ENCODE data around the gene FPGS.

FPGS gene

GRCh38 chr9:127847178-127847510 lies 44.5 kb downstream of the FPGS start:
- H3K36me3 ChIP-seq (ENCODE audit: control insufficient read depth in 5 of 5, insufficient read depth in 5 of 5, low read length in 5 of 5) = peaks cover 0 to 31% (median 11%) of the 10 kb centered on the region in 5 donors
- peaks cover 3 to 78% (median 35%) of the 10 kb centered on the region in 5 donors for H3K4me1 ChIP-seq (ENCODE audit: control insufficient read depth in 5 of 5, insufficient read depth in 5 of 5, low read length in 5 of 5)
- peak overlapping the region in 4 of 5 donors; percentile 20 to 55 (median 53) for H3K4me3 ChIP-seq (ENCODE audit: low read depth in 1 of 5, low read length in 5 of 5)
- H3K9me3 ChIP-seq (ENCODE audit: control insufficient read depth in 5 of 5, low read length in 5 of 5) = peaks cover 0 to 8% (median 7%) of the 10 kb centered on the region in 5 donors
- H3K27me3 ChIP-seq (ENCODE audit: control insufficient read depth in 5 of 5, insufficient read depth in 4 of 5, low read length in 5 of 5) = no peaks in the 10 kb centered on the region
- peak overlapping the region; percentile 86 for H3K27ac ChIP-seq (ENCODE audit: low read depth, low read length)
- H3K9ac ChIP-seq (ENCODE audit: low read length in 5 of 5) = peak overlapping the region in 2 of 5 donors; percentile 19 to 65

- Histone ChIP-seq H3K4me1 (ENCODE audit: control insufficient read depth in 5 of 5, insufficient read depth in 5 of 5, low read length in 5 of 5) (peaks cover 3 to 82% (median 45%) of the 10 kb centered on the region in 5 donors), H3K9me3 (ENCODE audit: control insufficient read depth in 5 of 5, low read length in 5 of 5) (peaks cover 0 to 8% (median 7%) of the 10 kb centered on the region in 5 donors), H3K4me3 (ENCODE audit: low read depth in 1 of 5, low read length in 5 of 5) (peak overlapping the region in 3 of 5 donors; percentile 20 to 54 (median 52))
Measured at GRCh38 chr9:127847833-127848755, 45.4 kb downstream of the FPGS start.

GRCh38 chr9:127848756-127849504 lies 46.2 kb downstream of the FPGS start:
- peak overlapping the region; percentile 86 for H3K27ac ChIP-seq (ENCODE audit: low read depth, low read length)
- H3K4me1 ChIP-seq (ENCODE audit: control insufficient read depth in 5 of 5, insufficient read depth in 5 of 5, low read length in 5 of 5) = peaks cover 3 to 87% (median 53%) of the 10 kb centered on the region in 5 donors
- H3K36me3 ChIP-seq (ENCODE audit: control insufficient read depth in 5 of 5, insufficient read depth in 5 of 5, low read length in 5 of 5) = peaks cover 0 to 30% (median 5%) of the 10 kb centered on the region in 5 donors
- H3K27me3 ChIP-seq (ENCODE audit: control insufficient read depth in 5 of 5, insufficient read depth in 4 of 5, low read length in 5 of 5) = no peaks in the 10 kb centered on the region
- peaks cover 0 to 8% (median 7%) of the 10 kb centered on the region in 5 donors for H3K9me3 ChIP-seq (ENCODE audit: control insufficient read depth in 5 of 5, low read length in 5 of 5)
- peak overlapping the region in 4 of 5 donors; percentile 32 to 96 (median 64) for H3K4me3 ChIP-seq (ENCODE audit: low read depth in 1 of 5, low read length in 5 of 5)
- peak overlapping the region in 1 of 5 donors; percentile 60 for H3K9ac ChIP-seq (ENCODE audit: low read length in 5 of 5)

More at GRCh38 chr9:127847833-127848755, 45.4 kb downstream of the FPGS start:
- H3K27ac ChIP-seq (ENCODE audit: low read depth, low read length) = peak overlapping the region; percentile 86
- peaks cover 0 to 31% (median 7%) of the 10 kb centered on the region in 5 donors for H3K36me3 ChIP-seq (ENCODE audit: control insufficient read depth in 5 of 5, insufficient read depth in 5 of 5, low read length in 5 of 5)
- peak overlapping the region in 2 of 5 donors; percentile 45 to 65 for H3K9ac ChIP-seq (ENCODE audit: low read length in 5 of 5)
- H3K27me3 ChIP-seq (ENCODE audit: control insufficient read depth in 5 of 5, insufficient read depth in 4 of 5, low read length in 5 of 5) = no peaks in the 10 kb centered on the region

- Histone ChIP-seq H3K27ac (ENCODE audit: low read depth, low read length) (peak overlapping the region; percentile 86), H3K36me3 (ENCODE audit: control insufficient read depth in 5 of 5, insufficient read depth in 5 of 5, low read length in 5 of 5) (peaks cover 0 to 30% (median 5%) of the 10 kb centered on the region in 5 donors), H3K27me3 (ENCODE audit: control insufficient read depth in 5 of 5, insufficient read depth in 4 of 5, low read length in 5 of 5) (no peaks in the 10 kb centered on the region), H3K4me3 (ENCODE audit: low read depth in 1 of 5, low read length in 5 of 5) (peak overlapping the region in 4 of 5 donors; percentile 29 to 96 (median 64)), H3K9me3 (ENCODE audit: control insufficient read depth in 5 of 5, low read length in 5 of 5) (peaks cover 0 to 8% (median 7%) of the 10 kb centered on the region in 5 donors), H3K4me1 (ENCODE audit: control insufficient read depth in 5 of 5, insufficient read depth in 5 of 5, low read length in 5 of 5) (peaks cover 3 to 88% (median 57%) of the 10 kb centered on the region in 5 donors), H3K9ac (ENCODE audit: low read length in 5 of 5) (peak overlapping the region in 3 of 5 donors; percentile 4 to 60 (median 26))
Measured at GRCh38 chr9:127850286-127850830, 47.7 kb downstream of the FPGS start.

GRCh38 chr9:127852829-127853228 lies 50.1 kb downstream of the FPGS start:
- Histone ChIP-seq H3K27ac (ENCODE audit: low read depth, low read length) (peak overlapping the region; percentile 90), H3K4me1 (ENCODE audit: control insufficient read depth in 5 of 5, insufficient read depth in 5 of 5, low read length in 5 of 5) (peaks cover 6 to 88% (median 64%) of the 10 kb centered on the region in 5 donors), H3K27me3 (ENCODE audit: control insufficient read depth in 5 of 5, insufficient read depth in 4 of 5, low read length in 5 of 5) (no peaks in the 10 kb centered on the region), H3K9me3 (ENCODE audit: control insufficient read depth in 5 of 5, low read length in 5 of 5) (peaks cover 0 to 8% (median 7%) of the 10 kb centered on the region in 5 donors), H3K9ac (ENCODE audit: low read length in 5 of 5) (peak overlapping the region in 4 of 5 donors; percentile 83 to 89 (median 88)), H3K4me3 (ENCODE audit: low read depth in 1 of 5, low read length in 5 of 5) (peak overlapping the region; percentile 77 to 96 (median 87)), H3K36me3 (ENCODE audit: control insufficient read depth in 5 of 5, insufficient read depth in 5 of 5, low read length in 5 of 5) (peaks cover 0 to 26% (median 5%) of the 10 kb centered on the region in 5 donors)

- Histone ChIP-seq H3K27me3 (ENCODE audit: control insufficient read depth in 5 of 5, insufficient read depth in 4 of 5, low read length in 5 of 5) (no peaks in the 10 kb centered on the region), H3K27ac (ENCODE audit: low read depth, low read length) (peak overlapping the region; percentile 90), H3K9me3 (ENCODE audit: control insufficient read depth in 5 of 5, low read length in 5 of 5) (peaks cover 0 to 8% (median 7%) of the 10 kb centered on the region in 5 donors), H3K36me3 (ENCODE audit: control insufficient read depth in 5 of 5, insufficient read depth in 5 of 5, low read length in 5 of 5) (peaks cover 0 to 23% (median 5%) of the 10 kb centered on the region in 5 donors), H3K4me1 (ENCODE audit: control insufficient read depth in 5 of 5, insufficient read depth in 5 of 5, low read length in 5 of 5) (peaks cover 6 to 88% (median 72%) of the 10 kb centered on the region in 5 donors), H3K9ac (ENCODE audit: low read length in 5 of 5) (peak overlapping the region; percentile 42 to 89 (median 87)), H3K4me3 (ENCODE audit: low read depth in 1 of 5, low read length in 5 of 5) (peak overlapping the region; percentile 77 to 96 (median 87))
Measured at GRCh38 chr9:127853312-127854183, 50.9 kb downstream of the FPGS start.

- Histone ChIP-seq H3K27me3 (ENCODE audit: control insufficient read depth in 5 of 5, insufficient read depth in 4 of 5, low read length in 5 of 5) (no peaks in the 10 kb centered on the region), H3K36me3 (ENCODE audit: control insufficient read depth in 5 of 5, insufficient read depth in 5 of 5, low read length in 5 of 5) (peaks cover 0 to 19% (median 5%) of the 10 kb centered on the region in 5 donors), H3K9ac (ENCODE audit: low read length in 5 of 5) (peak within 1 kb of the TSS; percentile 42 to 89 (median 87)), H3K9me3 (ENCODE audit: control insufficient read depth in 5 of 5, low read length in 5 of 5) (peaks cover 0 to 4% (median 3%) of the 10 kb centered on the region in 5 donors), H3K4me3 (ENCODE audit: low read depth in 1 of 5, low read length in 5 of 5) (peak within 1 kb of the TSS; percentile 77 to 96 (median 87)), H3K4me1 (ENCODE audit: control insufficient read depth in 5 of 5, insufficient read depth in 5 of 5, low read length in 5 of 5) (peaks cover 7 to 89% (median 79%) of the 10 kb centered on the region in 5 donors), H3K27ac (ENCODE audit: low read depth, low read length) (peak within 1 kb of the TSS; percentile 90)
Measured at GRCh38 chr9:127854184-127854806, 51.6 kb downstream of the FPGS start, which contains the start of gene ENG. ENG (minus strand) TSS chr9:127854658; CDS start chr9:127854355, 303 bp downstream.

- H3K4me1 ChIP-seq (ENCODE audit: control insufficient read depth in 5 of 5, insufficient read depth in 5 of 5, low read length in 5 of 5) = peaks cover 7 to 84% (median 74%) of the 10 kb centered on the region in 5 donors
- peak overlapping the region in 1 of 5 donors; percentile 56 for H3K9ac ChIP-seq (ENCODE audit: low read length in 5 of 5)
- H3K4me3 ChIP-seq (ENCODE audit: low read depth in 1 of 5, low read length in 5 of 5) = peak overlapping the region in 3 of 5 donors; percentile 22 to 87 (median 47)
Measured at GRCh38 chr9:127854960-127855359, 52.3 kb downstream of the FPGS start.

More at GRCh38 chr9:127854960-127855359, 52.3 kb downstream of the FPGS start:
- H3K9me3 ChIP-seq (ENCODE audit: control insufficient read depth in 5 of 5, low read length in 5 of 5) = no peaks in the 10 kb centered on the region
- H3K36me3 ChIP-seq (ENCODE audit: control insufficient read depth in 5 of 5, insufficient read depth in 5 of 5, low read length in 5 of 5) = peaks cover 0 to 14% (median 5%) of the 10 kb centered on the region in 5 donors
- H3K27me3 ChIP-seq (ENCODE audit: control insufficient read depth in 5 of 5, insufficient read depth in 4 of 5, low read length in 5 of 5) = no peaks in the 10 kb centered on the region
- H3K27ac ChIP-seq (ENCODE audit: low read depth, low read length) = peak overlapping the region; percentile 90
